BE2C (cell line): ENCODE measurements around the gene ITGA6.

ENCODE experiments used
- DNase-seq: peaks from one replicate; pipeline ENCODE4 v3.0.0-alpha.2; 2020
- H3K27me3 ChIP-seq: fragments of 250-450 bp; sonication (Bioruptor Pico); 2 replicates; pipeline ENCODE4 v1.5.1; 2020; ENCODE audit warnings: mild to moderate bottlenecking
- H3K36me3 ChIP-seq: fragments of 250-450 bp; sonication (Bioruptor Pico); 2 replicates; pipeline ENCODE4 v1.5.1; 2020; ENCODE audit warnings: mild to moderate bottlenecking
- H3K4me1 ChIP-seq: fragments of 250-450 bp; sonication (Bioruptor Pico); 2 replicates; pipeline ENCODE4 v1.5.1; 2020
- H3K4me3 ChIP-seq: 2 replicates; pipeline ENCODE4 v1.5.1; 2011; ENCODE audit warnings: low read depth, low read length
- H3K9me3 ChIP-seq: fragments of 250-450 bp; sonication (Bioruptor Pico); 2 replicates; pipeline ENCODE4 v1.5.1; 2020
- CTCF ChIP-seq: IDR thresholded peaks from 2 replicates; pipeline ENCODE4 v1.5.1; 2012; ENCODE audit warnings: mild to moderate bottlenecking, low read depth, low read length

ITGA6 gene

DNA sequence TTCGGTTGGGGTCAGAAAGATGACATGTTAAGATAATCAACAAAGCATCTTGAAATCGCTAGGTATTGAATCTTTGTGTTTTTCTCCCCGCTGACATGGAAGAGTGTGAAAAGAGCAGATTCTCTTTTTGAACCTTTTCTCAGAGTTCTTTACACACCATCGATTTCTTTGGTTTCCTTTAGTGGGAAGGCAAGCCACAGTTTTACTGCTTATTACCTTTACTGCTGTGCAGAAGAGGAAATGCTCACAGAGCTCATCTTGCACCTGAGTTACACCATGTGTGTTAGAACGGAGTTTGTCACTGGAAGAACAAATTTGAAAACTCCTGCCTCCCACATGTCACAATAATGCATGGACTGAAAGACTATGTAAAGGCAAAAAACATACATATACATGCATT is 83.2 kb downstream of the ITGA6 start:
- Histone ChIP-seq H3K4me1 (no peaks in the 10 kb centered on the region), H3K36me3 (no peaks in the 10 kb centered on the region), H3K27me3 (no peaks in the 10 kb centered on the region), H3K4me3 (no peak overlapping the region), H3K9me3 (no peaks in the 10 kb centered on the region)
- no peak for TF ChIP-seq CTCF
- no peak for DNase-seq

- Histone ChIP-seq H3K36me3 (no peaks in the 10 kb centered on the region), H3K4me3 (no peak overlapping the region), H3K4me1 (no peaks in the 10 kb centered on the region), H3K9me3 (no peaks in the 10 kb centered on the region), H3K27me3 (no peaks in the 10 kb centered on the region)
- DNase-seq, result no peak
- TF ChIP-seq CTCF, result no peak
These were observed 85.6 kb downstream of the ITGA6 start for GRCh38 chr2:172512810-172513523.

DNA sequence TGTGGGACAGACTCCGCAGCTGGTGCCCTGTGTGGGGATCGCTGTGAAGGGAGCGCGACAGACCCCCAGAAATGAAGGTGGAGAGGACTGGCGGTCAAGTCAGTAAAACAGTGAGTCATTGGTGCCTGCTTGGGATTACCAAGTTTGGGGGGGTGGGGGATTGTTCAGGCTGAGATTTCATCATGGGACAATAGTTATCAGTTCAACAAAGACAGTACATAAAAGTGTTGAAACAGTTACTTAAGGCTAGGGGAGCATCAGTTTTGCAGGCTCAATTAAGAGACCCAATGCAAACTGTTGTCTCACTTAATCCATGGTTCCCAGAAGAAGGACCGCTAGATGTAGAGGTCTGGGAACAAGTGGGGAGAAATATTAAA is 86.1 kb downstream of the ITGA6 start:
- Histone ChIP-seq H3K36me3 (no peaks in the 10 kb centered on the region), H3K4me3 (no peak overlapping the region), H3K4me1 (no peaks in the 10 kb centered on the region), H3K9me3 (no peaks in the 10 kb centered on the region), H3K27me3 (no peaks in the 10 kb centered on the region)
- no peak for DNase-seq
- no peak for TF ChIP-seq CTCF

DNA sequence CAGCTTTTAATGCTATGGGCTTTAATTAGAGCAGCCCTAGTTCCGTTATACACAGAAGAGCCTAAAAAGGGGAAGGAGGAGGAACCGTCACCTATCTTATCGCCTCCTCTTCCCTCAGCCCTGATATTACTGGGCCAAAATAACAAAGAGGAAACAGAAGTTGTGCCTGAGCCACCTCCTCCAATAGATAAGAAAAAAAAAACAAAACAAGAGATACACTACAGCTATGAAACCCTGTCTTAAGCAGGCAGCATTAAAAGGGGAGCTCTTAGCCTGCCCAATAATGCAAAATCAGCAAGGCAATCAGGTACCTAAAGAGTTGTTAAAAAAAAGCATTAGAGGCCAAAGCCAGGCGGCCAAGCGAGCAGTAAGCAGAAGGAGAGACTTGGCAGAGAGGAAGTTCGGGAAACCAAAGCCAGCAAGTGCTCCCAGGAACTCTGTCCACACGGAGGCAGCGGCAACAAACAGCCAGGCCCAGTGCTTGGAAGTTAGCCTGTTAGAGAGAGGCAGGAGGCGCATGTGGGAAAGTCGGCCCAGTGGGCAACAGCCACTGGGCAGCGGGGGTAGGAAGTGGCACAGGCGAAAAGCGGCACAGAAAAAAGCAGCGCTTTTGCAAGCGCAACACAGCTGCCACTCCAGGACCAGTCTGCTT is 86.7 kb downstream of the ITGA6 start:
- Histone ChIP-seq H3K4me1 (no peaks in the 10 kb centered on the region), H3K4me3 (no peak overlapping the region), H3K27me3 (no peaks in the 10 kb centered on the region), H3K36me3 (no peaks in the 10 kb centered on the region), H3K9me3 (no peaks in the 10 kb centered on the region)
- no peak for DNase-seq
- no peak for TF ChIP-seq CTCF

DNA sequence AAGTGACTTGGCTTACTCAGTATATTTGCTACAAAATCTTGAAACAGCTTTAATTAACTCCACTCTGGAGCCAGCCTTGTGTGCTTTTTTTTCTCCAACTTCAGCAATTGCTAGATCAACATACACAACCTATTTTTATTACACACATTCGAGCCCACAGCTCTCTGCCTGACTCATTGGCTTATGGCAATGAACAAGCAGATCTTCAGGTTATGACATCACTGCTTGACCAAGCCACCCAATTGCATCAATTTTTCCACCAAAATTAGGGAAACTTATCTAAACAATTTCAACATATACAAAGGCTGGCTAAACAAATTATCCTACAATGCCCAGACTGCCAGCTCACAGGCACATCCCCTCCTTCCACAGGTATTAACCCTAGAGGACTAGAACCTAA is 88.9 kb downstream of the ITGA6 start:
- H3K36me3 ChIP-seq, result no peaks in the 10 kb centered on the region
- no peak for DNase-seq
- H3K4me1 ChIP-seq, result no peaks in the 10 kb centered on the region
- no peaks in the 10 kb centered on the region for H3K27me3 ChIP-seq
- TF ChIP-seq CTCF, result no peak
- no peak overlapping the region for H3K4me3 ChIP-seq
- H3K9me3 ChIP-seq, result no peaks in the 10 kb centered on the region

- no peak overlapping the region for H3K4me3 ChIP-seq
- no peak for DNase-seq
- H3K4me1 ChIP-seq, result no peaks in the 10 kb centered on the region
- TF ChIP-seq CTCF, result no peak
- no peaks in the 10 kb centered on the region for H3K9me3 ChIP-seq
- no peaks in the 10 kb centered on the region for H3K27me3 ChIP-seq
- no peaks in the 10 kb centered on the region for H3K36me3 ChIP-seq
These were observed 91.6 kb downstream of the ITGA6 start for GRCh38 chr2:172518995-172519394.
